Hepatocyte (in vitro differentiated cells): Measurements from ENCODE around the gene CCL4. TPM values are rescaled to one million over a fixed set of nuclear protein-coding genes. Genes with fewer than 3 reads are reported as not detected.
"Not testable (repeated sequence)": the region's sequence is repeated elsewhere in the genome, so short reads cannot be mapped to it uniquely, and the experiment has no call there.

ENCODE experiments used
- DNase-seq: peaks from one replicate; pipeline ENCODE4 v3.0.0-alpha.2; 2016; ENCODE audit warnings: low spot score
- H2AFZ ChIP-seq: fragments of 200-600 bp; sonication (generic); 2 replicates; pipeline ENCODE4 v1.6.0; 2016; ENCODE audit warnings: antibody characterized with exemption, mild to moderate bottlenecking
- H3K27ac ChIP-seq: fragments of 200-600 bp; sonication (generic); 2 replicates; pipeline ENCODE4 v1.5.1; 2016; ENCODE audit warnings: mild to moderate bottlenecking
- H3K27me3 ChIP-seq: fragments of 200-600 bp; sonication (generic); 2 replicates; pipeline ENCODE4 v1.6.1; 2016
- H3K36me3 ChIP-seq: fragments of 200-600 bp; sonication (generic); replicated peaks from 2 replicates; pipeline ENCODE4 v1.5.1; 2016; ENCODE audit warnings: low read depth; ENCODE audit not compliant: insufficient read depth
- H3K4me1 ChIP-seq: fragments of 200-600 bp; sonication (generic); 2 replicates; pipeline ENCODE4 v1.5.1; 2016; ENCODE audit warnings: mild to moderate bottlenecking, moderate library complexity; ENCODE audit not compliant: insufficient read depth
- H3K4me2 ChIP-seq: fragments of 200-600 bp; sonication (generic); 2 replicates; pipeline ENCODE4 v1.6.0; 2016
- H3K4me3 ChIP-seq: fragments of 200-600 bp; sonication (generic); 2 replicates; pipeline ENCODE4 v1.5.1; 2016; ENCODE audit warnings: mild to moderate bottlenecking
- H3K79me2 ChIP-seq: fragments of 200-600 bp; sonication (generic); 2 replicates; pipeline ENCODE4 v1.6.0; 2017; ENCODE audit warnings: mild to moderate bottlenecking
- H3K9me2 ChIP-seq: fragments of 200-600 bp; sonication (generic); replicated peaks from 2 replicates; pipeline ENCODE4 v1.6.0; 2017; ENCODE audit warnings: mild to moderate bottlenecking; ENCODE audit not compliant: insufficient read depth
- H3K9me3 ChIP-seq: fragments of 200-600 bp; sonication (generic); 2 replicates; pipeline ENCODE4 v1.5.1; 2016; ENCODE audit warnings: low read depth, mild to moderate bottlenecking
- H4K20me1 ChIP-seq: fragments of 200-600 bp; sonication (generic); 2 replicates; pipeline ENCODE4 v1.6.0; 2016; ENCODE audit warnings: mild to moderate bottlenecking; ENCODE audit not compliant: insufficient read depth, poor library complexity, severe bottlenecking
- EZH2 ChIP-seq: fragments of 200-600 bp; sonication (generic); IDR thresholded peaks from 2 replicates; pipeline ENCODE4 v1.6.1; 2016; ENCODE audit warnings: antibody characterized with exemption, mild to moderate bottlenecking, borderline replicate concordance
- EZH2phosphoT487 ChIP-seq: fragments of 200-600 bp; sonication (generic); IDR thresholded peaks from one replicate; pipeline ENCODE4 v1.6.1; 2018; ENCODE audit warnings: antibody characterized with exemption, mild to moderate bottlenecking, low read depth, moderate library complexity; ENCODE audit not compliant: unreplicated experiment, severe bottlenecking
- WGBS: methylation state at CpG from one replicate; pipeline ENCODE4 v1.1.6; 2016; ENCODE audit warnings: low lambda C conversion rate; ENCODE audit errors: missing lambda C conversion rate; 5-methylcytosine and 5-hydroxymethylcytosine counted together
- polyA plus RNA-seq: library from polyadenylated mRNA; unstranded; fragments of >200 nt; fragmentation: Nextera tagmentation; extraction: Ambion mirVana; gene quantifications from 2 replicates; pipeline ENCODE4 v1.2.1, GENCODE V29; 2016
- total RNA-seq: library from RNA; depleted of rRNA; stranded (reverse); fragments of >200 nt; gene quantifications from 2 replicates; pipeline ENCODE4 v1.2.3, GENCODE V29; 2014
- TF ChIP-seq, protein P1 (sequence below): fragments of 200-600 bp; sonication (generic); IDR thresholded peaks from 2 replicates; pipeline ENCODE4 v1.5.1; 2016; ENCODE audit warnings: antibody characterized with exemption, mild to moderate bottlenecking; ENCODE audit not compliant: poor library complexity

CCL4 gene
- total and polyA plus RNA-seq, 2 experiments from 2014 or later = 5.8 to 21.1 TPM

DNA sequence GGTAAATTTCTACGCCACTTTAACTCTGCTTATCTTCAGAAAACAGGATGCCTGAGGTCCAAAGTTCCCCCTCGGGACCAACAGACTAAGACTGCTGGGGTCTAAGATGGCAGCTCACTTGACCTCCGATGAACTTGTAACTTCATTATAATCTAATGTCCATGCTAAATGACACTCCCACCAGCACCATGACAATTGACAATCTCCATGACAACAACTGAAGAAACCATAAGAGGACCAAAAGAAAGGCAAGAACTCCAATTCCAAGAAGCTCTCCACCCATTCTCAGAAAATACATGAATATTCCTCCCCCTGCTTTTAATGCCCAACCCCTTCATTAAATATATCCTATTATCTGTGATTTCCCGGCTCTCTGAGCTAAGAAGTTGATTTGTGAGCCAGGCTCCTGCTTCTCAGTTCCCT is 7.5 kb downstream of the CCL4 start:
- Histone ChIP-seq H2AFZ (no peak overlapping the region), H3K4me1 (no peaks in the 10 kb centered on the region), H3K4me3 (no peak overlapping the region), H3K27me3 (no peaks in the 10 kb centered on the region), H3K79me2 (no peaks in the 10 kb centered on the region), H3K27ac (no peak overlapping the region), H3K36me3 (no peaks in the 10 kb centered on the region), H3K9me3 (no peaks in the 10 kb centered on the region), H3K9me2 (no peaks in the 10 kb centered on the region), H3K4me2 (no peak overlapping the region), H4K20me1 (no peaks in the 10 kb centered on the region)
- no peak for DNase-seq
- TF ChIP-seq EZH2phosphoT487 (no peak), EZH2 (no peak)
- TF ChIP-seq, protein P1, sequence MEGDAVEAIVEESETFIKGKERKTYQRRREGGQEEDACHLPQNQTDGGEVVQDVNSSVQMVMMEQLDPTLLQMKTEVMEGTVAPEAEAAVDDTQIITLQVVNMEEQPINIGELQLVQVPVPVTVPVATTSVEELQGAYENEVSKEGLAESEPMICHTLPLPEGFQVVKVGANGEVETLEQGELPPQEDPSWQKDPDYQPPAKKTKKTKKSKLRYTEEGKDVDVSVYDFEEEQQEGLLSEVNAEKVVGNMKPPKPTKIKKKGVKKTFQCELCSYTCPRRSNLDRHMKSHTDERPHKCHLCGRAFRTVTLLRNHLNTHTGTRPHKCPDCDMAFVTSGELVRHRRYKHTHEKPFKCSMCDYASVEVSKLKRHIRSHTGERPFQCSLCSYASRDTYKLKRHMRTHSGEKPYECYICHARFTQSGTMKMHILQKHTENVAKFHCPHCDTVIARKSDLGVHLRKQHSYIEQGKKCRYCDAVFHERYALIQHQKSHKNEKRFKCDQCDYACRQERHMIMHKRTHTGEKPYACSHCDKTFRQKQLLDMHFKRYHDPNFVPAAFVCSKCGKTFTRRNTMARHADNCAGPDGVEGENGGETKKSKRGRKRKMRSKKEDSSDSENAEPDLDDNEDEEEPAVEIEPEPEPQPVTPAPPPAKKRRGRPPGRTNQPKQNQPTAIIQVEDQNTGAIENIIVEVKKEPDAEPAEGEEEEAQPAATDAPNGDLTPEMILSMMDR = no peak
- 79% methylated on average over 4 of the region's 4 CpGs for WGBS

DNA sequence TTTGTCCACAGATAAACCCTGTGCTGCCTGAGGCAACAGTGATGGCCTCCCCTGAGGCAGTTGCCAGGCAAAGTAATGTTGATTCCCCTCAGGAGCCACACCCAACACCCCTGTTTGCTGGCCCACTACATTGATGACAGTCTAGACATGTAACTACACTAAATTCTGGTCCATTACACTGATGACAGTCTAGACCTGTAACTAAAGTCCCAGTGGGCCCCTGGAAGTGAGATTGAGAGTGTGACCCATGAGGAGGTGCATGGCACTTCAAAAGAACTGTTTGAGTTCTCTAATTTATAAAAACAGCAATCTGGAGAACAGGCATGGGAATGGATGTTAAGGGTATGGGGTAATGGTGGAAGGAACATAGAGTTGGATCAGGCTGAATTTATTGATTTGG is 8.9 kb downstream of the CCL4 start:
- no peaks in the 10 kb centered on the region for H3K27me3 ChIP-seq
- H3K79me2 ChIP-seq = no peaks in the 10 kb centered on the region
- TF ChIP-seq EZH2phosphoT487 = no peak
- TF ChIP-seq, protein P1 = no peak
- no peak for TF ChIP-seq EZH2
- H3K36me3 ChIP-seq = no peaks in the 10 kb centered on the region
- H4K20me1 ChIP-seq = no peaks in the 10 kb centered on the region
- no peak for DNase-seq
- no peak overlapping the region for H3K4me2 ChIP-seq
- H3K4me1 ChIP-seq = no peaks in the 10 kb centered on the region
- H3K4me3 ChIP-seq = no peak overlapping the region
- H3K9me2 ChIP-seq = no peaks in the 10 kb centered on the region
- H3K27ac ChIP-seq = no peak overlapping the region
- no peak overlapping the region for H2AFZ ChIP-seq
- H3K9me3 ChIP-seq = no peaks in the 10 kb centered on the region

DNA sequence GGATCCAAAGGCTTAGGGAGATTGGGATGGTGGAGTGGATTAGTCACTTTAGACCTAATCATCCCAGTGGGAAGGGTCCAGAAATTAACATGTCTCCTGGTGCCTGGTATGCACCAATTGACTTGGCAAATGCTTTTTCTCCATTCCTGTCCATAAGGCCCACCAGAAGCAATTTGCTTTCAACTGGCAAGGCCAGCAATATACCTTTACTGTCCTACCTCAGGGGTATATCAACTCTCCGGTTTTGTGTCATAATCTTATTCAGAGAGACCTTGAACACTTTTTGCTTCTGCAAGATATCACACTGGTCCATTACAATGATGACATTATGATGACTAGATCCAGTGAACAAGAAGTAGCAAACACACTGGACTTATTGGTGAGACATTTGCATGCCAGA is 9.5 kb downstream of the CCL4 start:
- H3K9me3 ChIP-seq, DNase-seq, H3K27ac ChIP-seq, H3K27me3 ChIP-seq, H3K36me3 ChIP-seq, H3K9me2 ChIP-seq, H3K4me3 ChIP-seq, H4K20me1 ChIP-seq, H3K4me2 ChIP-seq, H2AFZ ChIP-seq, H3K4me1 ChIP-seq, H3K79me2 ChIP-seq: not testable (repeated sequence)
- WGBS = 81% methylated on average over 1 of the region's 1 CpG

DNA sequence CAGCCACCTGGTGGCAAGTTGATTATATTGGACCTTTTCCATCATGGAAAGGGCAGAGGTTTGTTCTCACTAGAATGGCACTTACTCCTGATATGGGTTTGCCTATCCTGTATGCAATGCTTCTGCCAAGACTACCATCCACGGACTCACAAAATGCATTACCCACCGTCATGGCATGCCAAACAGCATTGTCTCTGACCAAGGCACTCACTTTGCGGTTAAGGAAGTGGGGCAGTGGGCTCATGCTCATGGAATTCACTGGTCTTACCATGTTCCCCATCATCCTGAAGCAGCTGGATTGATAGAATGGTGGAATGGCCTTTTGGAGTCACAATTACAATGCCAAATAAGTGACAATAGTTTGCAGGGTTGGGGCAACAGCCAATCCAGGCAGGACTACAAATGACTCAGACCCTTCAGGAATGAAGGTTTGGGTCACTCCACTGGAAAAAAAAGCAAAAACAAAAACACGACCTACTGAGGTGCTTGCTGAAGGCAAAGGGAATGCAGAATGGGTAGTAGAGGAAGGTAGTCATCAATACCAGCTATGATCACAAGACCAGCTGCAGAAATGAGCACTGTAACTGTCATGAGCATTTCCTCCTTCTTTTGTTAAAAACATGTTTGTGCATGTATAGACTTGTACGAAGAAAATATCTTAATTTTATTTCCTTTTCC is 11.5 kb downstream of the CCL4 start:
- DNase-seq, H3K4me2 ChIP-seq: not testable (repeated sequence)
- WGBS = 87% methylated on average over 5 of the region's 5 CpGs

DNA sequence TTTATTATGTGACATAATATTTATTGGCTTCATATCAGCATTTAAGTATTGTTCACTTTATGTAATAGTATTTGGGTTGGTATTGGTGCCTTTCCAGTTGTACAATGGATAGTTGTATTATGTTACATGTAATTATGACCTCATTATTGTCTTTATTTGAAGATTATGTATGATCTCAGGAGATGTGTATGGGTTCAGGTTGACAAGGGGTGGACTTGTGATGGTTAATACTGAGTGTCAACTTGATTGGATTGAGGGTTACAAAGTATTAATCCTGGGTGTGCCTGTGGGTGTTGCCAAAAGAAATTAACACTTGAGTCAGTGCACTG is 12.0 kb downstream of the CCL4 start:
- H3K27ac ChIP-seq, H3K9me2 ChIP-seq, H4K20me1 ChIP-seq, H3K4me3 ChIP-seq, H3K36me3 ChIP-seq, H3K27me3 ChIP-seq, H3K4me2 ChIP-seq, H3K79me2 ChIP-seq, H3K9me3 ChIP-seq, DNase-seq, H3K4me1 ChIP-seq, H2AFZ ChIP-seq: not testable (repeated sequence)

More for the DNA sequence above, 11.5 kb downstream of the CCL4 start:
- not testable (repeated sequence) for H3K27me3 ChIP-seq, H3K36me3 ChIP-seq, H2AFZ ChIP-seq, H4K20me1 ChIP-seq, H3K9me3 ChIP-seq, H3K27ac ChIP-seq, H3K9me2 ChIP-seq, H3K4me3 ChIP-seq, H3K79me2 ChIP-seq, H3K4me1 ChIP-seq
